Measurements from ENCODE around the gene MAGEH1. TPM values are rescaled to one million over a fixed set of nuclear protein-coding genes. Genes with fewer than 3 reads are reported as not detected.

Gene MAGEH1
- total and polyA plus RNA-seq, 9 of the 15 experiments (the other 6 are each of a cell fraction or from before 2014, with no cell fraction given) = 3.7 to 14.9 (median 8.8) TPM

DNA sequence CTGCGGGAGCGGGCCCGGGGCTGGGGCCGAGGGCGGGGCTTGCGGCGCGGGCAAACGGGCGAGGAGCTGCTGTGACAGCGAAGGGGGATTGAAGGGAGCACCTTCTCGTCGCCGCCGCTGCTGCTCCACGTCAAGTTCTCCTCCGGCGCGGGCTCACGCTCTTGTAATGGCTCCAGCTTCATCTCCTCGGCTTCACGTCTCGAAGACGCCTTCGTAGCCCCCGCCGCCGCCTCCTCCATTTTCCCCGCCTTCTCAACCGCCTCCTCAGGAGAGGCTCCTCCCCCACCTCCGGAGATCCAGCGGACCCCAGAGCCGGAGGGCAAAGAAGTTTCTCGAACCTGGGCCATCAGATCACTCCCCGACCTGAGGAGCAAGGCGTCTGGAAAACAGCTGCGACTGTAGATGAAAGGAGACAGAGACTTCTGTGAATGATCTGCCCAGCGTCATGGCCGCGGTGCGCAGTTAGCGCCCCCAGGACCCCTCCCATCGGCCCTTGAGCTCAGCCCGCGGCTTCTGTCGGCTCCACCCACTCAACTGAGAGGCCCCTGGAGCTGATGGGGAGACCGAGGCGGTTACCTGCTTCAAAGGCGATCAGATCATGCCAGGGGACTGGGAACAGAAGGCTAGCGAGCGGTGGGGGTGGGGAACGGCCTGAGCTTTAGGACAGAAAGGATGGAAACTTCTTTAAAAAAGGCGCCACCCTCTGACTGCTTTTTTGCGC, 36.8 kb downstream of the MAGEH1 start (continued):
- TF ChIP-seq ARID4B (CRISPR knock-in tag; IDR thresholded peaks at IDR 0.05) (no peak), FUS (optimal IDR thresholded peaks at IDR 0.05; ENCODE audit: low read depth, low read length) (no peak), MCM7 (IDR thresholded peaks at IDR 0.05) (no peak), SAFB (IDR thresholded peaks at IDR 0.05; ENCODE audit: borderline replicate concordance, low read depth, low read length) (no peak), STAT5B (CRISPR knock-in tag; IDR thresholded peaks at IDR 0.05) (no peak), MAZ (CRISPR knock-in tag; conservative IDR thresholded peaks at IDR 0.05 in 1 of 2, IDR thresholded peaks at IDR 0.05 in 1 of 2) (peak in 1 of 2 experiments; percentile 24; a peak in 2 of 4 replicates), TAF1 (IDR thresholded peaks at IDR 0.05; ENCODE audit: control insufficient read depth, extremely low read depth, insufficient read depth, low read length, severe bottlenecking) (peak; percentile 13), ZKSCAN1 (IDR thresholded peaks at IDR 0.05; ENCODE audit: low read depth, low read length) (no peak), NFRKB (IDR thresholded peaks at IDR 0.05; ENCODE audit: low read depth) (0 out of 2 replicates have a peak, but pooled peaks have one; percentile 6), ZNF263 (CRISPR knock-in tag; IDR thresholded peaks at IDR 0.05; ENCODE audit: borderline replicate concordance) (peak; percentile 6; the same call in 1 of the 2 replicates), POLR2A (conservative IDR thresholded peaks at IDR 0.05) (peak; percentile 60), BRCA1 (IDR thresholded peaks at IDR 0.05) (no peak), BRCA1 (CRISPR knock-in tag; IDR thresholded peaks at IDR 0.05) (no peak), EP400 (IDR thresholded peaks at IDR 0.05) (no peak; the same call in 1 of the 2 replicates), KDM2B (CRISPR knock-in tag; IDR thresholded peaks at IDR 0.05) (no peak), PHF8 (IDR thresholded peaks at IDR 0.05; ENCODE audit: borderline replicate concordance, low read length) (peak; percentile 45; the same call in 1 of the 2 replicates), STAT5A (IDR thresholded peaks at IDR 0.05; ENCODE audit: borderline replicate concordance, low read length) (no peak), POLR2B (IDR thresholded peaks at IDR 0.05; ENCODE audit: low read depth, partially characterized antibody) (peak; percentile 15), SNRNP70 (optimal IDR thresholded peaks at IDR 0.05; ENCODE audit: low read depth, low read length) (no peak), XRCC5 (IDR thresholded peaks at IDR 0.05; ENCODE audit: low read depth, low read length) (no peak), SNIP1 (IDR thresholded peaks at IDR 0.05; ENCODE audit: low read depth) (no peak)
- TF ChIP-seq, protein P1, sequence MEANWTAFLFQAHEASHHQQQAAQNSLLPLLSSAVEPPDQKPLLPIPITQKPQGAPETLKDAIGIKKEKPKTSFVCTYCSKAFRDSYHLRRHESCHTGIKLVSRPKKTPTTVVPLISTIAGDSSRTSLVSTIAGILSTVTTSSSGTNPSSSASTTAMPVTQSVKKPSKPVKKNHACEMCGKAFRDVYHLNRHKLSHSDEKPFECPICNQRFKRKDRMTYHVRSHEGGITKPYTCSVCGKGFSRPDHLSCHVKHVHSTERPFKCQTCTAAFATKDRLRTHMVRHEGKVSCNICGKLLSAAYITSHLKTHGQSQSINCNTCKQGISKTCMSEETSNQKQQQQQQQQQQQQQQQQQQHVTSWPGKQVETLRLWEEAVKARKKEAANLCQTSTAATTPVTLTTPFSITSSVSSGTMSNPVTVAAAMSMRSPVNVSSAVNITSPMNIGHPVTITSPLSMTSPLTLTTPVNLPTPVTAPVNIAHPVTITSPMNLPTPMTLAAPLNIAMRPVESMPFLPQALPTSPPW (CRISPR knock-in tag; IDR thresholded peaks at IDR 0.05) = peak; percentile 45
- TF ChIP-seq, protein P2, sequence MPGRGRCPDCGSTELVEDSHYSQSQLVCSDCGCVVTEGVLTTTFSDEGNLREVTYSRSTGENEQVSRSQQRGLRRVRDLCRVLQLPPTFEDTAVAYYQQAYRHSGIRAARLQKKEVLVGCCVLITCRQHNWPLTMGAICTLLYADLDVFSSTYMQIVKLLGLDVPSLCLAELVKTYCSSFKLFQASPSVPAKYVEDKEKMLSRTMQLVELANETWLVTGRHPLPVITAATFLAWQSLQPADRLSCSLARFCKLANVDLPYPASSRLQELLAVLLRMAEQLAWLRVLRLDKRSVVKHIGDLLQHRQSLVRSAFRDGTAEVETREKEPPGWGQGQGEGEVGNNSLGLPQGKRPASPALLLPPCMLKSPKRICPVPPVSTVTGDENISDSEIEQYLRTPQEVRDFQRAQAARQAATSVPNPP (IDR thresholded peaks at IDR 0.05; ENCODE audit: borderline replicate concordance, insufficient read depth, insufficient read length) = no peak

Data from K562 (cell line).